Mononuclear cell (primary cell): ENCODE data around the gene TRPM2. TPM values are rescaled to one million over a fixed set of nuclear protein-coding genes. Genes with fewer than 3 reads are reported as not detected.
"Not testable (repeated sequence)": the region's sequence is repeated elsewhere in the genome, so short reads cannot be mapped to it uniquely, and the experiment has no call there.

Experiments used
- H3K27me3 ChIP-seq: 2 replicates; pipeline ENCODE4 v1.6.0; 2011; ENCODE audit warnings: low read length, control low read depth; ENCODE audit not compliant: insufficient read depth
- H3K4me1 ChIP-seq: 2 replicates; pipeline ENCODE4 v1.5.1; 2011; ENCODE audit warnings: mild to moderate bottlenecking, low read length, control low read depth; ENCODE audit not compliant: insufficient read depth
- H3K4me3 ChIP-seq: 2 replicates; pipeline ENCODE4 v1.5.1; 2011; ENCODE audit warnings: mild to moderate bottlenecking, low read length, moderate library complexity
- H3K9me3 ChIP-seq: 2 replicates; pipeline ENCODE4 v1.5.1; 2011; ENCODE audit warnings: low read depth, mild to moderate bottlenecking, control low read depth, low read length
- total RNA-seq: library from RNA; depleted of rRNA; stranded (reverse); fragments of >200 nt; gene quantifications from one replicate; pipeline ENCODE4 v1.2.3, GENCODE V29; 2012

TRPM2 gene
- total RNA-seq, 1 donor = 2.2 TPM

DNA sequence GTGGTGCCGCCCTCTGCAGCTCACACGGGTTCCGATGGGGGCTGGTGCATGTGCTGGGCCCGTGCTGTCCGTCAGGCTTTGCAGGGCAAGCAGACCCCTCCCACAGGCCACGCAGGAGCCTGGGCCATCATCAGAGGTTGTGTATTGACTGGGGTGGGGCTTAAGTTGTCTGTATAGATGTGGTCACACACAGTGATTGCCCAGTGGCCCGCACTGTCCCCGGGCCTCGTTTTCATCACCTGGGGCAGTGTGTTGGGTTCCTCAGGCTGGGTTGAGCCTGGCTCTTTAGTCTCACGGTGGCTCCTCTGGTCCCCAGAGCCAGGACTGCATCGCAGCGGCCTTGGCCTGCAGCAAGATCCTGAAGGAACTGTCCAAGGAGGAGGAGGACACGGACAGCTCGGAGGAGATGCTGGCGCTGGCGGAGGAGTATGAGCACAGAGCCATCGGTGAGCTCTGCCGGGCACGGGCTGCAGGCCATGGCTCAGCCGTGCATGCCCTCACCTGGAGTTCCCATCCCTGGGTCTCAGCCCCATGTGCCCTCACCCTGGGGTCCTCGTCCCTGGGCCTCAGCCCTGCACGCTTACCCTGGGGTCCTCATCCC is 44.1 kb downstream of the TRPM2 start:
- H3K9me3 ChIP-seq = no peaks in the 10 kb centered on the region
- H3K4me1 ChIP-seq = no peaks in the 10 kb centered on the region
- no peaks in the 10 kb centered on the region for H3K27me3 ChIP-seq
- H3K4me3 ChIP-seq = no peak overlapping the region

DNA sequence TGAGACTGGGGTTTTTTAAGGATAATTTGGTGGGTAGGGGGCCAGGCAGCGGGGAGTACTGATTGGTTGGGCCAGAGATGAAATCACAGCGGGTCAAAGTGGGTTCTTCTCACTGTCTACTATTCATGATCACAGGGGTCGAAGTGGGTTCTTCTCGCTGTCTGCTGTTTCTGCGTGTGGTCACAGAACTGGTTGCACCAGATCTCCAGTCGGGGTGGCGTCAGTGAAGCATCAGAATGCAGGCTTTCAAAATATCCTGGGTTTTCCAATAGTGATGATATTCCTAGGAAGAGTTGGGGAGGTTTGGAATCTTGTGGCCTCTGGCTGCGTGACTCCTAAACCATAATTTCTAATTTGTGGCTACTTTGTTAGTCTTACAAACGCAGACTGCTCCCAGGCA is 45.1 kb downstream of the TRPM2 start:
- Histone ChIP-seq H3K27me3 (no peaks in the 10 kb centered on the region), H3K9me3 (no peaks in the 10 kb centered on the region), H3K4me3 (no peak overlapping the region), H3K4me1 (no peaks in the 10 kb centered on the region)

DNA sequence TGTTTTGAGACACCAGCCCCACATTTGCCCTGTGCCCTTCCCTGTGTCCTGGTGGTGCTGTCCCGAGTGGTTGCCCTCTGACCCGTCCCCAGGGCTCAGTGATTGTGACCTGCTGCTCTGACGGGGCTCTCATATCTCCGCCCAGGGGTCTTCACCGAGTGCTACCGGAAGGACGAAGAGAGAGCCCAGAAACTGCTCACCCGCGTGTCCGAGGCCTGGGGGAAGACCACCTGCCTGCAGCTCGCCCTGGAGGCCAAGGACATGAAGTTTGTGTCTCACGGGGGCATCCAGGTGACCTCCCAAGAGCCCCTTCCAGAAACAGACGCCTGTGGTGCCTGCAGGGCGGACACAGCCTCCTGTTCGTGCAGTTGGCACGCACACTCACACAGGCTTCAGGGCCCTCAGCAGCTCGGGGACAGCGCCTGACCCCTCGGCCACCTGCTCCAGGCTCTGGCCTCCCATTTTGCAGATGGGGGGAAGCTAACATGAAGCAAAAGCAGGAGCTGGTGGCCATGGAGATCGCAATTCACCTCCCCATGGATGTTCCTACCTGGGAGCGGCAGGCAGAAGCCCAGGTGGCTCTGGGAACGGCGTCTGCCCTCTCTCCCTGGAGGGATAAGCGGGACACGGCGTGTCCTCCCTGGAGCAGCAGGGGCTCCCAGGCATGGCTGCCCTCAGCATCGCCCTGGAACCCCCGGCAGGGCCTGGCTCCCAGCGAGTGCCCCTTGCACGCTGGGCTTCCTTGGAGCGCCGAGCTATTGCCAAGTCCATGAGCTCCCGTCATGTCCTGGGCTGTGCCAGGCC is 45.9 kb downstream of the TRPM2 start:
- Histone ChIP-seq H3K4me1 (no peaks in the 10 kb centered on the region), H3K4me3 (no peak overlapping the region), H3K9me3 (no peaks in the 10 kb centered on the region), H3K27me3 (no peaks in the 10 kb centered on the region)

DNA sequence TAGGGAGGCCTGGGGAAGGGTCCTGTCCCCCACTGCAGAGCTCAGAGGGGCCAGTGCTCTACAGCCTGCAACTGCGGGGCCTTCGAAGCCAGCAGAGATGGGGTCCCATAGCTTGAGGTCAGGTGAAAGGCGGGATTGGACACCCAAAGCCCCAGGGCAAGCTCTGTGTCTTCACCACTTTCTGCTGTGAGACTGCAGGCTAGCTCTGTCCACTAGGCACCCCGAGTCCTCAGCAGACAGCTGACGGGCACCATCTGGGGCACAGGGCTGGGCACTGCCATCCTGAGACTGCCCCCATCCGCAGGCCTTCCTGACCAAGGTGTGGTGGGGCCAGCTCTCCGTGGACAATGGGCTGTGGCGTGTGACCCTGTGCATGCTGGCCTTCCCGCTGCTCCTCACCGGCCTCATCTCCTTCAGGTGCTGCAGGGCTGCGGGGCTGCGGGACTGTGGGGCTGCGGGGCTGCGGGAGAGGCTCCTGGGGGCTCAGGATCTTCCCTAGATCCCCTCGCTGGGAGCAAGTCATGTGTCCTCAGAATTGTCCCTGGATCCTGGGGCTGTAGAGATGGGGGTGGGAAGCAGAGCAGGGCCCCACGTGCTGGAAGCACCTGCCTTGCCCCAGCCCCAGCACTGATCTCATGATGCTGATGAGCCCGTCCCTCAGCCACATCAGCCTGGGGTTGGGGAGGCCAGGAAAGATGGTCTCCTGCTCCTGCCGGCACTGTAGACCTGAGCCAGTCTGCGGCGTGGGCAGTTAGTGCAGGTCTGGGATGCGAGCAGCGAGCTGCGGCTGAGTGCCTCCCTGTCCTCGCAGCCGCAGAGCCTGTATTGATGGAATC is 46.8 kb downstream of the TRPM2 start:
- Histone ChIP-seq H3K27me3 (no peaks in the 10 kb centered on the region), H3K4me1 (no peaks in the 10 kb centered on the region), H3K4me3 (no peak overlapping the region)

DNA sequence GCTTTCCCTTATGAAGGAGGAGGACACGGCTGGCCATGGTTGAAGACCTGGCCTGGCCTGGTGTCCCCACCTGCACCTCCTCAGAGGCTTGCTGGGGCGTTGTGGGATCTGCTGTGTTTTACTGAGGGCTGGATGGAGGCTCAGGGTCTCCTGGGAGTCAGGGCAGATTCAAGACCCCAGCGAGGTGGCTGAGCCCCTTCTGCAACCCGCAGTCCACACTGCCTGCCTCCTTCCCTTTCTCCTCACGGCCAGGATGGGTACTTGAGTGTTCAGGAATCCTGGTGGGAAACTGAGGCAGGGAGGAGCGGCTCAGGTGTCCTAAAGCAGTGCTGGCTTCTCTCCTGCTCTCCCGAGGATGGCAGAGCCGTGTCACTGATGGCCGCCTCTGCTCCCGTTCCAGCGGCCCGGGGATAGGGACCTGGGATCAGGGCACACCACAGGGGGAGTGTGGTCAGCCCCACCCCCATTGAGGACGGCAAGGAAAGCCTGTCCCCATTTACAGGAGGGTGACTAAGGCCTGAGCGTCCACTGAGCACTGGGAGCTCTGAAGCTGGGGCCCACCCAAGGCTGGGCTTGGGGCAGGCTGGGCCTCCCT is 47.5 kb downstream of the TRPM2 start:
- H3K4me1 ChIP-seq = no peaks in the 10 kb centered on the region
- H3K4me3 ChIP-seq = no peak overlapping the region
- no peaks in the 10 kb centered on the region for H3K27me3 ChIP-seq
- no peaks in the 10 kb centered on the region for H3K9me3 ChIP-seq

More for the DNA sequence above, 46.8 kb downstream of the TRPM2 start:
- no peaks in the 10 kb centered on the region for H3K9me3 ChIP-seq

DNA sequence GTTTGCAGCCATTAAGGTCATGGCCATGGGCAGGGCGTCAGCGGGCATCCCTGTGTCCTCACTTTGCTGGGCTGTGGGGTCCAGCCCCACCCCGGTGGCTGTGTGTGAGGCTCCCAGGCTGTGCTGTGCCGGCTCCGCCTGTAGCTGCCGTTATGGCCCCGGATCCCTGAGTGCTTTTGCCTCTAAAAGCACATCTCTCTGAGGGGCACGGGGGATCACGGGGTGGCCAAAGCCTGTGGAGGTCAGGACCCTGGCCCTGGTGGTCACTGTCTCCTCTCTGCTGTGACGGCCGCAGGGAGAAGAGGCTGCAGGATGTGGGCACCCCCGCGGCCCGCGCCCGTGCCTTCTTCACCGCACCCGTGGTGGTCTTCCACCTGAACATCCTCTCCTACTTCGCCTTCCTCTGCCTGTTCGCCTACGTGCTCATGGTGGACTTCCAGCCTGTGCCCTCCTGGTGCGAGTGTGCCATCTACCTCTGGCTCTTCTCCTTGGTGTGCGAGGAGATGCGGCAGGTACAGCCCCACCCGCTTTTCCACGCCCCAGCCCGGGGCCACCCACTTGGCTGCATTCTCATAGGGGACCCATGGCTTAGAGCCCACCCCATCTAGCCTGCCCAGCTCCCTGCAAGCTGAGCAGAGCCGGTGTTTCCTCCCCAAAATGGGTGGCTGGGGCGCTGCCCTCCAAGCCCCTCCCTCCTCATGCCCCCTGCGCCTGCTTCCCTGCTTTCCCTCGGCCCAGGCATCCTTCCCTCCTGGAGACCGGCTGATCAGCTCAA is 48.2 kb downstream of the TRPM2 start:
- Histone ChIP-seq H3K4me3 (no peak overlapping the region), H3K27me3 (no peaks in the 10 kb centered on the region), H3K4me1 (no peaks in the 10 kb centered on the region), H3K9me3 (no peaks in the 10 kb centered on the region)

DNA sequence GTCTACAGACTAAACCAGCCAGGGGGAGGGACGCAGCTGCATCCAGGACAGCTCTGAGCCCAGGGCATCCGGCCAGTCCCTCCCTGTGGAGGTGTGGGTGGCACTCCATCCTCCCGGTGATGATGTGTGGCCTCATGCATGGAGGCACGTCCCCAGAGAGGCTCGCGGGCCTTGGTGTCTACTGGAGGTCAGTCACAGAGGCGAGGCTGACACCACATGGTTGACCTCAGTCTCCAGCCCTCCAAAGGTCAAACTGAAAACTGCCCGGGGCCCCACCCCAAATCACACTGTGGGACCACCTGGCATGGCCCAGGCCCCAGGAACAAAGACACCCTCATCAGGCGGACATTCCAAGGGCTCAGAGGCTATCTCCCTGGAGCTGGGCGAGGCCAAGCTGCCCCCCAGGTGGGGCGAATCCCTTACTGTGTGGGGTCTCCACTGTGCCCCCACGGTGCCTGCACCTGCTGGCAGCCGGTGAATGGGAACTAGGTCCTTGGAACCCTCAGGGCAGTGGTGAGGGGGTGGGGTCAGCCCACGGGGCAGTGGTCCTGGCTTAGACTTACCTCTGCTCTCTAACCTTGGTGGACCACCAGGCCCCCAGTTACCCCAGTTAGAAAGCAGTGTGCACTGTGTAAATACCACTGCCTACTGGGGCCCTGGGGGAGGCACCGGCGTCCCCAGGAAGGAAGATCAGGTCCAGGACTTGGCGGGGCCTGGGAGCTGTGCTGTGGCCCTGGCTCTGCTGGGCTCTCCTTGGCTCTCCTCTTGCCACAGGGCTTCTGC is 49.1 kb downstream of the TRPM2 start:
- no peaks in the 10 kb centered on the region for H3K27me3 ChIP-seq
- no peaks in the 10 kb centered on the region for H3K9me3 ChIP-seq
- no peaks in the 10 kb centered on the region for H3K4me1 ChIP-seq
- H3K4me3 ChIP-seq = no peak overlapping the region

DNA sequence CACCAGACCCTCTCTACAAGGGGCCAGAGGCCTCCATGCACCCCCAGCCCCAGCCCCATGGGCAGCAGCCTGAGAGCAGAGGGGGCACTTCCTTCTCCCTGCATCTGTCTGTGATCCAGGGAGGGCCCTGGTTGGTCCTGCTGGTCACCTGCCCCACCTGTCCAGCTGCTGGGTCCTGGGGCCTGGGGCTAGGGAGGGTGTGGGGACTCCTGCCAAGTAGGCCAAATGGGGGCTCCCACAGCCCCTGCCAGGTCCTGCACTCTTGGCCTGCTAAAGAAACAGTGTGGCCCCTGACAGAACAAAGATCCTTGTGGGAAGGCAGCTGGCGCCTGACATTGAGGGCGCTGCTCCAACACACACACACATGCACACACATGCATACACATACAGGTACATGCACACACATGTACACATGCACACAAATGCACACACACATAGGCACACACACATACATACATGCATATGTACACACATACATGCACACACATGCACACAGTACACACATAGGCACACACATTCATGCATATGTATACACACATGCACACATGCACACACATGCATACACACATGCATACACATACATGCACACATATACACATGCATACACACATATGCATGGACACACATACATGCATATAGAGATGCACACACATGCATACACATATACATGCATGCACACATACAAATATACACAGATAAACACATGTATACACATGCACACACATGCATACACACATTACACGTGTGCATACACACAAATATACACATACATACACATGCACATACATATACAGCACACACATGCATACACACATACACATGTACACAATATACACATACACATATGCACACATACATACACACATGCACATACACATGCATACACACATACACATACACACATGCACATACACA is 49.9 kb downstream of the TRPM2 start:
- Histone ChIP-seq H3K4me3 (no peak overlapping the region), H3K4me1 (no peaks in the 10 kb centered on the region), H3K27me3 (no peaks in the 10 kb centered on the region), H3K9me3 (no peaks in the 10 kb centered on the region)

DNA sequence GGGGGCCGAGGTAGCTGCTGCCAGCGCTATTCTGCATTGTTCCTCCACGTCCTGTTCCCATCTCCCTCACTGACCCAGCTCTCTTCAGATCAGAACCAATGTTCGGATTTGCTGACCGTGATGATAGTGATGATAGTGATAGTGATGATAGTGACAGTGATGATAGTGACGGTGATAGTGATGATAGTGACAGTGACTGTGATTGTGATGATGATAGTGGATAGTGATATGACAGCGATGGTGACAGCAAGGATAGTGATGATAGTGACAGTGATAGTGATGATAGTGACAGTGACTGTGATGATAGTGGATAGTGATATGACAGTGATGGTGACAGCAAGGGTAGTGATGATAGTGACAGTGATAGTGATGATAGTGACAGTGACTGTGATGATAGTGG is 51.1 kb downstream of the TRPM2 start:
- not testable (repeated sequence) for H3K4me3 ChIP-seq, H3K9me3 ChIP-seq, H3K4me1 ChIP-seq, H3K27me3 ChIP-seq

DNA sequence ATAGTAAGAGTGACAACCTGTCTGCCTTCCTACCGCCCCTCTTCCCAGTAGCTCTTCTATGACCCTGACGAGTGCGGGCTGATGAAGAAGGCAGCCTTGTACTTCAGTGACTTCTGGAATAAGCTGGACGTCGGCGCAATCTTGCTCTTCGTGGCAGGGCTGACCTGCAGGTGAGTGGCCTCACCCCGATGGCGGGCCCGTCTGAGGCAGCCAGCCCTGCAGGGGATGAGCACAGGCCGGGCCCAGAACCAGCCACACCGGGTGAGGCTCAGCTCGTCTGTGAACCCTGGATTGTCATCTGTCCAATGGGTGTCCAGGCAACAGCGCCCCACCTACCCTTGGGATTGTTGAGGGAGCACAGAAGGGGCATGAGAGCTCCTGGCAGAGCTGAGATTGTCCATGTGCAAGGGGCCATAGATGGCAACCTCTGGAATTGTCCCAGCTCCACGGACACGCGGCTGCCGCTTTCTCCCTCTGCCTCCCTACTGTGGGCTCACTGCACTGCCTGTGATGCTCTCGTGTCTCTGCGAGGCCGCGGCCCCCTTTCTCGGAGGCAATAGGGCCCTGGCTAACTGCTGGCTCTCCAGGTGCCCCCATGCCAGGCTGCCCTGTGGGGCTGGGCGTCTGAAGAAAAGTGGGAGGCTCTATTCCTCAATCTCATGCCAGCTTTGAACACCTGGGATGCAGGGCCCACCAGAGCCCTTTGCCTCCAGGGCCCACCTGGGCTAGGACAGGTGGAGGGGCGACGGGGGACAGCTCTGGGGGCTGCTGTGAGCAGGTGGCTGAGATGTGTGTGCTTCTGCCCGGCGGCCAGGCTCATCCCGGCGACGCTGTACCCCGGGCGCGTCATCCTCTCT is 51.9 kb downstream of the TRPM2 start:
- no peaks in the 10 kb centered on the region for H3K4me1 ChIP-seq
- H3K4me3 ChIP-seq = no peak overlapping the region
- H3K9me3 ChIP-seq = no peaks in the 10 kb centered on the region
- no peaks in the 10 kb centered on the region for H3K27me3 ChIP-seq

DNA sequence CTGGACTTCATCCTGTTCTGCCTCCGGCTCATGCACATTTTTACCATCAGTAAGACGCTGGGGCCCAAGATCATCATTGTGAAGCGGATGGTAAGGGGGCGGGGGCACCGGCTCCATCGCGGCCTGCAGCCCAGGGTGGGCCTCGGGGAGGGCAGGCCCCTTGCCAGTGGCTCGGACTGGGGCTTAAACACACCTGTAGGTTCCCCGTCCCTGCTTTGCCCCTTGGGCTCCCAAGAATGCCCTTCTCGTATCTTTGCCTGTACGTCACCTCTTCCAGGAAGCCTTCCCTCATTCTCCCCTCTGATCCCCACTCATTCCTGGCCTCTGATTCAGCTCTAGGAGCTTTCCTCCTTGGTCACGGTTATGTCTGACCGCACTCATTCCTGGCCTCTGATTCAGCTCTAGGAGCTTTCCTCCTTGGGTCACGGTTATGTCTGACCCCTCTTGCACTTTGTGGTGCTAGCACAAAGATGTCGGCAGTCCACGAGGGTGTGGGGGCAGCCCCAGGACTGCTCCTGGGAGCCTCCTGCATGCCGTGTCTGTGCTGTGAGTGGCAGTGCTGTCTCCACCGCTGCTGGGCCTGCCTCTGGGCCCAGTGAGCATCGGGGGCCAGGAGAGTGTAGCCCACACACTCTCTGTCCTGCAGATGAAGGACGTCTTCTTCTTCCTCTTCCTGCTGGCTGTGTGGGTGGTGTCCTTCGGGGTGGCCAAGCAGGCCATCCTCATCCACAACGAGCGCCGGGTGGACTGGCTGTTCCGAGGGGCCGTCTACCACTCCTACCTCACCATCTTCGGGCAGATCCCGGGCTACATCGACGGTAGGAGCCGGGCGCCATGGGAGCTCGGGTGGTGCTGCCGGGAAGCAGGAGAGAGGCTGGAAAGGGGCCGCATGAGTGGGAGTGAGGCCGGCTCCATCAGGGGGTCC is 52.8 kb downstream of the TRPM2 start:
- no peak overlapping the region for H3K4me3 ChIP-seq
- H3K9me3 ChIP-seq = no peaks in the 10 kb centered on the region
- H3K4me1 ChIP-seq = no peaks in the 10 kb centered on the region
- H3K27me3 ChIP-seq = no peaks in the 10 kb centered on the region

DNA sequence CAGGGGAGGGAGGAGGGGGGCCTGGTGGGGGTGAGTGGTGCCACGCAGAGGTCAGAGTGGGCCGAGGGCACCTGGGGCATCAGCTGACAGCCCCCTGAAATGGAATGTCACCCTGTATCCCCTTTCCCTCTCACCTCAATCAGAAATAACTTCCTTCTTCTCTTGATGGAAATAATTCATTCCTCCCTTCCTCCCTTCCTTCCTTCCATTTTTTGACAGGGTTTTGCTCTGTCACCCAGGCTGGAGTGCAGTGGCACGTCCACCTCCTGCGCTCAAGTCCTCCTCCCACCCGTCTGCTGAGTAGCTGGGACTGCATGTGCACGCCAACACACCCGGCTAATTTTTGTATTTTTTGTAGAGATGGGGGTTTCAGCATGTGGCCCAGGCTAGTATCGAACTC is 53.5 kb downstream of the TRPM2 start:
- no peaks in the 10 kb centered on the region for H3K27me3 ChIP-seq
- no peaks in the 10 kb centered on the region for H3K9me3 ChIP-seq
- no peaks in the 10 kb centered on the region for H3K4me1 ChIP-seq
- no peak overlapping the region for H3K4me3 ChIP-seq
